ENCODE results near the gene AMBN.

AMBN gene

GRCh38 chr4:70624226-70624793 is 32.3 kb downstream of the AMBN start:
- H3K36me3 ChIP-seq (ENCODE audit: low read length): no peaks in the 10 kb centered on the region
- no peaks in the 10 kb centered on the region for H4K20me1 ChIP-seq (ENCODE audit: low read depth, low read length)
- H3K9me3 ChIP-seq (ENCODE audit: insufficient read depth, low read length): no peaks in the 10 kb centered on the region
- TF ChIP-seq EZH2phosphoT487 (conservative IDR thresholded peaks at IDR 0.05; ENCODE audit: low read length) (no peak), CTCF (IDR thresholded peaks at IDR 0.05; ENCODE audit: insufficient read depth, low read length, poor library complexity, severe bottlenecking) (no peak)
- H3K27me3 ChIP-seq (ENCODE audit: low read length): no peaks in the 10 kb centered on the region
- no peak overlapping the region for H3K4me2 ChIP-seq (ENCODE audit: low read depth, low read length, poor library complexity, severe bottlenecking)
- H3K27ac ChIP-seq (ENCODE audit: low read depth, low read length): no peak overlapping the region
- H2AFZ ChIP-seq (ENCODE audit: low read depth, low read length, severe bottlenecking): no peak overlapping the region
- H3K79me2 ChIP-seq (ENCODE audit: insufficient read depth, low read length): no peaks in the 10 kb centered on the region
- no peaks in the 10 kb centered on the region; the same call in 1 of the 2 replicates for H3F3A ChIP-seq (ENCODE audit: insufficient read depth)
- no peak overlapping the region for H3K9ac ChIP-seq (ENCODE audit: low read length)
- H3K4me3 ChIP-seq (ENCODE audit: insufficient read depth, low read length, poor library complexity, severe bottlenecking): no peak overlapping the region
- no peaks in the 10 kb centered on the region for H3K9me2 ChIP-seq (replicated peaks; ENCODE audit: insufficient read depth, low read length)

DNA sequence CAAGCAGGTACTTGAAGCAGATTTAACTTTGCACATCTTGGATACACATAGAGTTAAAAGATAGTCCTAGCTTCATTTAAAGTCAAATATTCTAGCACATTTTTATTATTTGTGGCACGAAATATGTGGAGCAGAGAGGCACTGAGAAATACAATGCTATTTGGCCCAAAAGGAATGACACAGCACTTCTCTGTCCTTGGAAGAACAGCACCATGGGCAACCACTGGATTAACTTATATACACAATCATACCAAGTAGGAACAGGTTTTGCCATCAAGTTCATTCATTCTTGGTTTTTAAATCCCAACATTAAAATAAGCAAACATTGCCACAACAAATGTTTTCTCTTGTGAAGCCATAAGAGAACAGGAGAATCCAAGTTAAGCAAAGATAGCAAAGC is 35.6 kb downstream of the AMBN start:
- H3K9me2 ChIP-seq (replicated peaks; ENCODE audit: insufficient read depth, low read length): no peaks in the 10 kb centered on the region
- H3K36me3 ChIP-seq (ENCODE audit: low read length): no peaks in the 10 kb centered on the region
- H3K27ac ChIP-seq (ENCODE audit: low read depth, low read length): no peak overlapping the region
- H4K20me1 ChIP-seq (ENCODE audit: low read depth, low read length): no peaks in the 10 kb centered on the region
- H3K4me3 ChIP-seq (ENCODE audit: insufficient read depth, low read length, poor library complexity, severe bottlenecking): no peak overlapping the region
- H3K9ac ChIP-seq (ENCODE audit: low read length): no peak overlapping the region
- TF ChIP-seq EZH2phosphoT487 (conservative IDR thresholded peaks at IDR 0.05; ENCODE audit: low read length) (no peak), CTCF (IDR thresholded peaks at IDR 0.05; ENCODE audit: insufficient read depth, low read length, poor library complexity, severe bottlenecking) (no peak)
- no peak overlapping the region for H3K4me2 ChIP-seq (ENCODE audit: low read depth, low read length, poor library complexity, severe bottlenecking)
- no peak overlapping the region for H2AFZ ChIP-seq (ENCODE audit: low read depth, low read length, severe bottlenecking)
- H3K79me2 ChIP-seq (ENCODE audit: insufficient read depth, low read length): no peaks in the 10 kb centered on the region
- no peaks in the 10 kb centered on the region; the same call in 1 of the 2 replicates for H3F3A ChIP-seq (ENCODE audit: insufficient read depth)
- no peaks in the 10 kb centered on the region for H3K27me3 ChIP-seq (ENCODE audit: low read length)
- H3K9me3 ChIP-seq (ENCODE audit: insufficient read depth, low read length): no peaks in the 10 kb centered on the region

GRCh38 chr4:70628444-70628843 is 36.4 kb downstream of the AMBN start, which contains the start of gene ENAM:
Gene ENAM, plus strand, starts transcription at chr4:70628744. Its CDS starts 757 bp downstream, at chr4:70629501.
- no peaks in the 10 kb centered on the region; the same call in 1 of the 2 replicates for H3F3A ChIP-seq (ENCODE audit: insufficient read depth)
- H2AFZ ChIP-seq (ENCODE audit: low read depth, low read length, severe bottlenecking): no peak within 1 kb of the TSS
- no peak within 1 kb of the TSS for H3K9ac ChIP-seq (ENCODE audit: low read length)
- H3K4me2 ChIP-seq (ENCODE audit: low read depth, low read length, poor library complexity, severe bottlenecking): no peak within 1 kb of the TSS
- H3K27ac ChIP-seq (ENCODE audit: low read depth, low read length): no peak within 1 kb of the TSS
- no peaks in the 10 kb centered on the region for H4K20me1 ChIP-seq (ENCODE audit: low read depth, low read length)
- no peak within 1 kb of the TSS for H3K4me3 ChIP-seq (ENCODE audit: insufficient read depth, low read length, poor library complexity, severe bottlenecking)
- no peaks in the 10 kb centered on the region for H3K9me2 ChIP-seq (replicated peaks; ENCODE audit: insufficient read depth, low read length)
- H3K79me2 ChIP-seq (ENCODE audit: insufficient read depth, low read length): no peaks in the 10 kb centered on the region
- no peak for TF ChIP-seq EZH2phosphoT487 (conservative IDR thresholded peaks at IDR 0.05; ENCODE audit: low read length)
- TF ChIP-seq CTCF (IDR thresholded peaks at IDR 0.05; ENCODE audit: insufficient read depth, low read length, poor library complexity, severe bottlenecking): no peak
- H3K36me3 ChIP-seq (ENCODE audit: low read length): no peaks in the 10 kb centered on the region
- no peaks in the 10 kb centered on the region for H3K9me3 ChIP-seq (ENCODE audit: insufficient read depth, low read length)
- H3K27me3 ChIP-seq (ENCODE audit: low read length): no peaks in the 10 kb centered on the region
